Stimulated activated CD4-positive, alpha-beta T cell treated with anti-CD3 and anti-CD28 coated beads, Interleukin-4, amount 100 ng/mL, for 48 hours (primary cell): ENCODE results near the gene DDAH2.

Source experiments
- DNase-seq, 2 donors: peaks; one replicate each; pipeline ENCODE4 v3.0.0-alpha.2; 2020; ENCODE audit warnings: low read depth in 2 of 2

The DDAH2 gene

GRCh38 chr6:31760790-31761189 lies 31.7 kb upstream of the DDAH2 start:
- DNase-seq, result no peak

GRCh38 chr6:31758281-31758680 lies 29.2 kb upstream of the DDAH2 start:
- DNase-seq, result no peak

DNA sequence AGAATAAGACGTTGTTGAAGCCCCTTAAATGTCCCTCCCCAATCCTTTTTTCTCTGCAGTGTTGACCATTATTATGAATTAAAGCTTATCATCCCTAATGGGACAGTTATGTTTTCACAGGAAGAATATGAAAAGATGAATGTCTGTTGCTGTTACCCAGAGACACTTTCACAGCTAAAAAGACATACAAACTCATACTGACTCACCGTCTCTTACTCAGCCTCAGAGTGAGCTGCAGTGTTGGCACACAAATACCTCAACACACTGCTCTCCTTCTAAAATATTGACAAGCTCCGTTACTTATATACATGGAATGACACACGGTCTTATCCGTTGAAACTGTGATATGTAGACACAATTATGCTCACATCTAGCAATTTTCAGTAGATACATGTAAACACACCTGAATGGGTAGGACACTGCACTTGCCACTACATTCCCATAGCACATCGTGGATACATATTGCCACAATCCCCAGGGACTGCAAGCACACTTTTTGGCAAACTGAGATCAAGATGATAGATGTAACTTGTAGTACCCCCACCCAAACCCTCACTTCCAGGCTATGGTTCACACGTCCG lies 23.7 kb upstream of the DDAH2 start:
- DNase-seq, result no peak

DNA sequence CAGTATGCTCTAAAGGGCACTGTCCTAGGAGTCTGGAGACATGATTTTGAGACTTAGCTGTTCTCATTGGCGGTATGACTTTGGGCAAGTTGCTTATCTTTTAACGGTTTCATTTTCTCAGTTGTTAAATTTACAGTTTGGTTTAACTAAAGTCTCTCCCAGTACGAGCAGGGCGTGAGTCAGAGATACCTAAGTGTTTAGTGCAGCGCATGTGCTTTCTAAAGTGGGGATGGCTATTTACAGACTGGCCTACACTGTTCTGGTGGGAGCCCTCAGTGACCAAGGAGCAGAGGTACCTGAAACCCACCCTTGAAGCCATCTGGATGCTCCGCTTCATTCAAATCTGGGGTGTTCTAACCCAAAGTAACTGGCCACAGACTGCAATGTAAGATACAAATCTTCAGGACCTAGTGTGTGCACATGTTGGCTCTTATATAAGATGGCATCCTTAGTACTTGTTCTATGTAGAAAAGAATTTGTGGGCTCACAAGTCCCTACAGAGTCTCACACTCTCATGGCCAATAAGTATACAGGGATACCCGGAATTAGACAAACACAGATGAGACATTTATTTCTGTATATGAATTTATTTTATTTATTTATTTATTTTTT lies 21.4 kb upstream of the DDAH2 start:
- no peak for DNase-seq

DNA sequence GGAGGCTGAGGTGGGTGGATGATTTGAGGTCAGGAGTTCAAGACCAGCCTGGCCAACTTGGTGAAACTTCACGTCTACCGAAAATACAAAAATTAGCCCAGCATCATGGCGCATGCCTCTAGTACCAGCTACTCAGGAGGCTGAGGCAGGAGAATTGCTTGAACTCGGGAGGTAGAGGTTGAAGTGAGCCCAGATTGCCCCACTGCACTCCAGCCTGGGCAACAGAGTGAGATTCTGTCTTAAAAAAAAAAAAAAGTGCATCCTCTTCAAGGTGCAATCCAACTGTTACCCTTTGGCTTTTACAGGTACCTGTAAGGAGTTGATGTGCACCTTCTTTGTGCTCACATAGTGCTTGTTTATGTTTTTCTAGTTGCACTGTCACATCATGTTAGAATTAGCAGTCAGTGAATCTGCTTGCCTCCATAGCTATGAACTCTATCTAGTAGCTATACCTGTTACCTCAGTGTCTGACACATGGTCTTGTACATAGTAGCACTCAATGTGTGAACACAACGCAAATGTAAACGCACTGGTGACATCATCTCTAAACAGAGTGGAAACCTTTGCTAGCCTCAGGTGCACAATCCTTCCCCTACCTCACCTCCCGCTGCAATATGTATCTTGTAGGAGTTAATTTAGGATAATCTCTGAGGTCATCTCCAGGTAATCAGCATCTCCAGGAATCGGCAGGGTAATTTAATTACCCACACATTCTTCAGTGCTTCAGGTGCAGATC lies 20.4 kb upstream of the DDAH2 start:
- DNase-seq, result no peak

- DNase-seq, result no peak
Measured at GRCh38 chr6:31744422-31744821, 15.3 kb upstream of the DDAH2 start.

DNA sequence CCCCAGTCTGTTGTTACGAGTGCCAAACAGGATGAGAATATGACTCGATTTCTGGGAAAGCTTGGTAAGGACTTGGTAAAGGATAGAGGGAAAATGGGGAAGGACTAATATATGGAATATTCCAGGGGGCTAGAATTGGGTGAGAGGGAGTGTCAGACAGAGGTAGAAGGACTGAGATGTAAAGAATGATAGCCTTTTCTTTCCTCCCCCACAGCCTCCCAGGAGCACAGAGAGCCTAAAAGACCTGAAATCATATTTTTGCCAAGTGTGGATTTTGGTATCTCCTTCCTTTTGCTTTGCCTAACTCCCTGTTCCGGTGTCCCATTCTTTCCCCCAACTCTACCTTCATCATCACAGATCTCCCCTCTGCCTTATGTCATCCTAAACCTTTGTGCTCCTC lies 13.8 kb upstream of the DDAH2 start:
- no peak for DNase-seq

GRCh38 chr6:31741815-31742214 lies 12.7 kb upstream of the DDAH2 start:
- no peak for DNase-seq

DNA sequence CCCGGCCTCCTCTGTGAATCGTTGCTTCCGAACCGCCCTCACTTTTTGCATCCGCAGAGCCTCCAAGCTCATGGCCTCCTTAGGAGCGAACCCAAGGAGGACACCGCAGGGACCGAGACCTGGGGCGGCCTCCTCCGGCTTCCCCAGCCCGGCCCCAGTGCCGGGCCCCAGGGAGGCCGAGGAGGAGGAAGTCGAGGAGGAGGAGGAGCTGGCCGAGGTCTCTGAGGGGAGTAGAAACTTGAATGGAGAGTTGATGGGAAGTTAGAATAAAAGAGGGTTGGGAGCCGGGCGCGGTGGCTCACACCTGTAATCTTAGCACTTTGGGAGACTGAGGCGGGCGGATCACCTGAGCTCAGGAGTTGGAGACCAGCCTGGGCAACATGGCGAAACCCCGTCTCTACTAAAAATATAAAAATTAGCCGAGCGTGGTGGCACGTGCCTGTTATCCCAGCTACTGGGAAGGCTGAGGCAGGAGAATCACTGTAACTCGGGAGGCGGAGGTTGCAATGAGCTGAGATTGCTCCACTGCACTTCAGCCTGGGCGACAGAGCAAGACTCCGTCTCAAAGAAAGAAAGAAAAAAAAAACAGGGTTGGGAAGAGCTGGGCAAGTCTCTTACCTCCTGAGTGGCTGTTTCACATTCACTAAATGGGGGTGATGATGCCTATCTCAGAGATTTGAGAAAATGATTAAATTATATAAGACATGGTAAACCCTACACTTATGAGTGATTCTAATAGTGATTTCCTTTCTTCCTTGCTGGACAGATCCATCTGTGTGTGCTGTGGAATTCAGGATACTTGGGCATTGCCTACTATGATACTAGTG lies 11.5 kb upstream of the DDAH2 start:
- DNase-seq, result no peak

GRCh38 chr6:31739639-31740396 lies 10.7 kb upstream of the DDAH2 start, which contains the start of gene MSH5:
TSS of gene MSH5 (plus strand) at chr6:31740005. CDS start at chr6:31740467, 462 bp downstream.
- peak; percentile 91 to 97 for DNase-seq

DNA sequence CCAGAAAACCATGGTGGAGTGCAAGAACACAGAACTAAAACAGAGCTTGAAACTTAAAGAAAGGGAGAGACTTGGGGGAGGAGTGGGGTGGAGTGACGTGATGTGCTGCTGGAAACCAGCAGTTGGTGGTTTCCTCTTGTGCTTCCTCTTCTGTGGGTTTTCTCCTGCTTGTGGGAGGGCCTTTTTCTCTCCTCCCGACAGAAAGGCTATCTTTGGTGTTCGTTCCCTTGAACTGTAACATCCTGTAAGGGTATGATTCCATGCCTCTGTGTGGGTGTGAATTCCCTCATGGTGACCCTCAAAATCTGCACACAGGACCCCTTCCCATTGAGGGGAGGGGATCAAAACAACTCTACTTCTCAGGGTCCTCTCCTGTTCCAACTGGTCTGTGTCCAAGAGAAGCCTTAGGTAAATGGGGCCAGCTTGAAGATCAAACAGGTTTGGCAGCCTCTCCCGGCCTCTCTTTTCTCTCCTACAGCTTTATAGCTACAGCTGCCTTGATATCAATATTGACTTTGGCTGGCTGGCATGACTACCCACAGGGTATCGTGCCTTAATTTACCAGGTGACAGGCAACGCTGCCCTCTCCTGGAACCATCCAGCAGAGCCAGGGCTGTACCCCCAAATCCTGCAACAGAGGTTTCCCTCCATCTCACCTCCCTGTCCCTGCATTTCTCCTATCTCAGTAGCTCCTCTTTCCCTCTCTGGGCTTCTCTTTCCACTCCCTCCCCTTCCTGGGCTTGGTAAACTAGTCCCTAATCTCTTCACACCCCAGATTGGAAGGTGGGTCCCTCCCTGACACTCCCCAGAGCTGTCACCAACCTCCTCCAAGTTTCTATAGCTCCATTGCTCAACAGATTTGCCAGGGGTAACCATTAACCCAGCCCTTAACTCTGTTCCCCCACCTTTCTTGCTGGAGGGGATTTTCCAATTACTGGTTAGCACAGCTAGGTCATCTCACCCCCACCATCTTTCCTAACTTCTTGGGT lies 9.2 kb upstream of the DDAH2 start:
- DNase-seq, result peak; percentile 38 to 52

DNA sequence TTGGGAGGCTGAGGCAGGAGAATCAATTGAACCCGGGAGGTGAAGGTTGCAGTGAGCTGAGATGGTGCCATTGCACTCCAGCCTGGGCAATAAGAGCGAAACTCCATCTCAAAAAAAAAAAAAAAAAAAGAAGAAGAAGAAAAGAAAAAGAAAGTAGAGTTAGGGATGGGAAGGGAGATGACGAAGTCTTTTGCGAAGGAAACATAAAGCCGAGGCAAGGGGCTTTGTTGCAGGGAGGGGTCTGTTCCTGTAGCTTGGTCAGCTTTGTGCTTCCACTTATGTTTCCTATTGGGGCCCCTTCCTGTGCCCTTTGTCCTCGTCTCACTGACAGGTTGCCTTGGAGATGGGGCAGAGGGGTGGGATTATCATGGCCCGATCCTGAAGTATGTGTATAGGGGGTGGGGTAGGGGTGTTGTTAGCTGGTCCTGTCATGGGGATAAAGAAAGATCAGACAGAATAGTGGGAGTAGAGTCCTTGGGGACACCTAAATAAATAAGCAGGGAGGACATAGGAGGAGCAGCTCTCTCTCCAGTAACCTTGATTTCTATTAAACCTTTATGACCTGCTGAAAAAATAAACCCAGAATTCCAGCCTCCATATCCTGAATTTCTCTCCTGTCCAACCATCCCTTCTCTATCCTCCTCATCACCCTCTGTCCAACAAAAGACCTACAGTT lies 8.4 kb upstream of the DDAH2 start:
- no peak for DNase-seq

DNA sequence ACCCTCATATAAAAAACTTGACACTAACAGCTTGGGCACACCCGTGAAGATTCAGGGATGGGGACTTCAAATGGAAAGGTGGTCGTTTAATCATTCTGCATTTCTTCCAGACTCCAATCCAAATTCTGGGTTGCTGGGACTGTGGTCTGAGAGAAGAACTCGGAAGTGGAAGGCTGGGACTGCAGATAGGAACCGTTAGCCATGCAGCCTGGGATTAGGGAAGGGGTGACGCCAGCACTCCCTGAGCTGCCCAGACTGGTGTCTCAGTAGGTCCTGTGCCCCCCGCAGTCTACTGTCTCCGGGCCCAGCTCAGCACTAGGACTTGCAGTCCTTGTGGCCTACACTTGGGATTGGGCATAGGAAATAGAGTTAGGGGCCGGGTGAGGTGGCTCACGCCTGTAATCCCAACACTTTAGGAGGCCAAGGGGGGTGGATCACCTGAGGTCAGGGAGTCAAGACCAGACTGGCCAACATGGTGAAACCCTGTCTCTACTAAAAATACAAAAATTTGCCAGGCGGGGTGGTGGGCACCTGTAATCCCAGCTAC lies 7.7 kb upstream of the DDAH2 start:
- DNase-seq, result no peak

DNA sequence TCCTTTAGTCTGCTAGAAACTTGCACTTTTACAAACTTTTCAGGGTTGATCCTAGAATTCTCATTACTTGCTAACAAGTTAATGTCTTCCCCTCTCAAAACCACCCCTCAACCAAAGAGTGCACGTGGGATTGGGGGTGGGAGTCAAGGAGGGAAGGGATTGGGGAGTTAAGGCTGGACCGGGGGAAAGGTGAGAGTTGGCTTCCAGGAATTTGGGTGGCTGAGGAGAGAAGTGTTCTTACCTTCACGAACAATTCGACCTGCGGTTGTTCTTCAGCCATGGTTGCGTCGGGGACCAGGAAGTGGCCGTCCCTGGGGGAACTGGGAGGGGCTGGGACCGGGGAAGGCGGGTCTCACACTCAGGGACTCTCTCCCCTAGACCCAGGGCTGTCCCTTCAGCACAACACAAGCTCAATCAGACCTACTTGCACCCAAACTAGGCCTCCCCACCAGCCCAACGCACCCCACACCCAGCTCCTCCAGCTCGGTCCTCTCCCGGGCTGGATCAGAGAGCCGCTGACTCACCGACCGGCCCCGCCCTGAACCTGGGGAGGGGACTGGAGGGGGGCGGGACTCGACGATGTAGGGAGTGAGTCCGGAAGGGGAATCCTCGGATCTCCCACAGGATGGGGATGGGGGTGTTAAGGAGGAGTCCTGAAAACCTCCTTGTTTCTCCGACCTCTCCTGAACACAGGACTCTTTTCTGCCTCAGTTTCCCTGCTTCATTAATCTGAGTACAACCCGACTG lies 7.1 kb upstream of the DDAH2 start, which contains the start of gene CLIC1:
TSS of gene CLIC1 (minus strand) at position 510 of the 747 bp plus-strand sequence. CDS start at position 280, 230 bp downstream.
- DNase-seq, result peak; percentile 75 to 78

- peak in 1 of 2 donors; percentile 41 for DNase-seq
Measured at GRCh38 chr6:31734821-31735406, 5.8 kb upstream of the DDAH2 start.

DNA sequence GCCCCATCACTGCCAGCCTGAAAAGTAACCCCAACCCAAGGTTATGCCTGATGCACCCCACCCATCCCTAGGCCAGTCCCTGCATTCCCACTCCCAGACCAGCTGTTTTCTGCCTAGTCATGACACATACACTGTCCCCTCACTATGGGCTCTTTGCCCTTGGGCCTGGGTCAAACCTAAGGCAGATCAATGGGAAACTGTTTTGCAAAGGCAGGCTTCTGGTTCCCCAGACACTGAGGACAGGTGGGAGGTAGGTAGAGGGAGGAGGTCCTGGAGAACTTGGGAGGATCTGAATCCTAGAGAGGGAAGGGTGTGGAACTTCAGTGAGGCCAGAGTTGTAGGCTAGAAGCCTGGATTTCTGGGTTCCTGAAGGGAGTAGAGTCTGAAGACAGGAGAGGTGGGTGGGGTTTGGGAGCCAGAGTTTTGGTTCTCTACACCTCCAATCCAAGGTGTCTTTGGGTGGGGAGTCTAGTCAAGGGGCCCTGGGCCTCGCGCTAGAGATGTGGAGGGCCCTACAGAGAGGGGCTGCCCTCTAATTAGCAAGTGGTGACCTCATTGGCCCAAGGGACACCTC lies 5.2 kb upstream of the DDAH2 start:
- DNase-seq, result no peak

DNA sequence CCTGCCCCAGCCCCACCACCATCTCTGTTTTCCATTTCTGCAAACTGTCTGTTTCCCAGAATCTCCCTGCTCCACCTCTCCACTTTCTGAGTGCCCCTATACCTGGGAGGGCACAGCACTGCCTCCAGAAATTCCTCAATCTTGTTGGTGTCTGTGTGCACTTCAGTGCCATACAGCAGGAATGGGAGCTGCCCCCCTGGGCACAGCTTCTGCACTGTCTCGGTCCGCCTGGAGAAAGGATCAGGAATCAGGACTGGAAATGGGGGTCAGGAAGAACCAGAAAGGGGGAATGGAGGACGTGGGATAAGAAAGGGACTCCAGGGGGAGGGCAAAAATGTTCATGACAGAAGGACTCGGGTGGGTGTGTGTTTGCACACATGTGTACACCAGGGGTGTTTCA lies 4.6 kb upstream of the DDAH2 start:
- no peak for DNase-seq

GRCh38 chr6:31732029-31732428 lies 2.9 kb upstream of the DDAH2 start:
- no peak for DNase-seq
